HUES48 (cell line): ENCODE results near the gene GALK2.
A peak's percentile ranks its signal among the peaks of the same experiment; 100 is the strongest.

ENCODE experiments used
- H3K27ac ChIP-seq: one replicate; pipeline ENCODE4 v1.7.0; 2013; ENCODE audit warnings: low read depth, low read length, inconsistent platforms
- H3K27me3 ChIP-seq: 2 replicates; pipeline ENCODE4 v1.6.1; 2013; ENCODE audit warnings: mild to moderate bottlenecking, low read length; ENCODE audit not compliant: control insufficient read depth, insufficient read depth
- H3K36me3 ChIP-seq: 2 replicates; pipeline ENCODE4 v1.6.1; 2013; ENCODE audit warnings: low read length; ENCODE audit not compliant: control insufficient read depth, insufficient read depth
- H3K4me1 ChIP-seq: 2 replicates; pipeline ENCODE4 v1.6.1; 2013; ENCODE audit warnings: mild to moderate bottlenecking, low read length; ENCODE audit not compliant: control insufficient read depth, insufficient read depth
- H3K4me3 ChIP-seq: 2 replicates; pipeline ENCODE4 v1.5.1; 2013; ENCODE audit warnings: mild to moderate bottlenecking, low read depth, low read length
- H3K9ac ChIP-seq: 2 replicates; pipeline ENCODE4 v1.6.1; 2013; ENCODE audit warnings: mild to moderate bottlenecking, low read depth, low read length, moderate library complexity
- H3K9me3 ChIP-seq: 2 replicates; pipeline ENCODE4 v1.6.1; 2013; ENCODE audit warnings: low read length; ENCODE audit not compliant: control insufficient read depth, insufficient read depth

Gene GALK2

DNA sequence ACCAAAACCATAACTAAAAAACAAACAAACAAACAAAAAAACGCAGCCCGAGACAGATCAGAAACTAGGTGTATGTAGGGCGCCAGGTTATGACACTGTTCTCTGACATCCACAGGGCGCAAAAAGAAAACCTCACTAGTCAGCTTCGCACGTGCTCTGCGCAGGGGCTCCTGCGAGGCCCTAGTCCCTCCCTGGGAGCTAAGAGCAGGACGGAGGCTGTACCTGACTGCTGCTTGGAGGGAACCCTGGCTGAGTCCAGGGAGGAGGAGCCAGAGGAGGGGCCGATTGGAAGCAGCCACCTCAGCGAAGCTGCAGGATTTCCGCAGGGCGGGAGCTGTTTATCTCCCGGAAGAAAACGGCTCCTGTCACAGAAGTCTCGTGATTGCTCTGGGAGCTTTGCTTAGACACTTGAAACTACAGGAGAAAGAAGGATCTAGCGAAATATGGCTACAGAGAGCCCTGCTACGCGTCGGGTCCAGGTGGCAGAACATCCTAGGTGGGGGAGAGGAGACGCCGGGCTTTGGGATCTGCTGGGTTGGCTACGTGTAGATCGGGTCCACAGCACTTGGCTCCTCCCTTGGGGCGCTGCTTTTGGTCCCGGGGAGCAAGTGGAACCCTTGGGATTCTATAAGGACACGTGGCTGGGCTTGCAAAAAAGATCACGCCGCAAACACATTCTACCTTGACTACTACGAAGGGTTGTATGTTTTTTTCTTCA is at the start of gene GALK2:
Gene GALK2 (plus strand): TSS at position 368 of the 718 bp plus-strand sequence. CDS start 76 bp downstream, at position 444.
- H3K27ac ChIP-seq = no peak within 1 kb of the TSS

DNA sequence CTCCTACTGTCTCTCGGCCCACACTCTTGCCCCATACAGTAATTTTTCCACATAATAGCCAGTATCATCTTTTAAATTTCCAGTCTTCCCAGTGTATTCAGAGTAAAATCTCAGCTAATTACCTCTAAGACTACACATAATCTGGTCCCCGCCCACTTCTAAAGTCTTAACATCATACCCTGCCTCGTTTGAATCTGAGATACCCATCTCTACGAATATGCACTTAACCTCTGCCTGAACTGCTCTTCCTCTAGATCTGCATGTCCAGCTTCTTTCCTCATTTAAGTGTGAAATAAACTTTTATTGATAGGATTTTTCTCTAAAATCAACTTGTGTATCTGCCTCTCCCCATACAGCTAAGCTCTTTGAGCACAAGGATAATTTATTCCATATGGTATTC is 49.2 kb upstream of the GALK2 start:
- H3K27me3 ChIP-seq = no peaks in the 10 kb centered on the region
- no peak overlapping the region for H3K9ac ChIP-seq
- no peak overlapping the region for H3K4me3 ChIP-seq
- no peaks in the 10 kb centered on the region for H3K4me1 ChIP-seq
- H3K9me3 ChIP-seq = no peaks in the 10 kb centered on the region
- peaks cover 12% of the 10 kb centered on the region for H3K36me3 ChIP-seq
- no peak overlapping the region for H3K27ac ChIP-seq

More for the DNA sequence above, at the start of gene GALK2:
- peaks cover 7% of the 10 kb centered on the region; the same call in 1 of the 2 replicates for H3K4me1 ChIP-seq
- peak within 1 kb of the TSS; percentile 80 for H3K4me3 ChIP-seq
- 0 out of 2 replicates have a peak, but pooled peaks cover 3% of the 10 kb centered on the region for H3K9me3 ChIP-seq
- H3K9ac ChIP-seq = peak within 1 kb of the TSS; percentile 75
- peaks cover 7% of the 10 kb centered on the region; the same call in 1 of the 2 replicates for H3K27me3 ChIP-seq
- no peaks in the 10 kb centered on the region for H3K36me3 ChIP-seq

DNA sequence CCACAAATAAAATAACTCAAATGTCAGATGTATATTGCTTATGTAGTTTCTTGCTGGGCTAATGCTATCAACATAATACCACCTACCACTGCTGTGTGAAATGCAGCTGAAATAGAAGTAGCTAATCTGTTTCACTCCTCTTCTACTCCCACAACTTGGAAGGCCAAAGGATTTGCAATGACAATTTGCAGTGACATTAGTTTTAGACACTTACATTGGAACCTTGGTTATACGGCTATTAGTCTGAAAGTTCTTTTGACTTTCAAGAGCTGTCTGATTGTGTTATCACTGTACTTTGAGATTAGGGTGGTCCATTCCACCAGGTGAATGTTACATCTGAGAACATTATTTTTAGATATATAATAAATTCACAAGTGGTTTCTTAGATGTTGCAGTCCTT is 48.1 kb upstream of the GALK2 start:
- H3K27me3 ChIP-seq = no peaks in the 10 kb centered on the region
- no peaks in the 10 kb centered on the region for H3K4me1 ChIP-seq
- H3K27ac ChIP-seq = no peak overlapping the region
- no peak overlapping the region for H3K9ac ChIP-seq
- peaks cover 19% of the 10 kb centered on the region for H3K36me3 ChIP-seq
- no peak overlapping the region for H3K4me3 ChIP-seq
- H3K9me3 ChIP-seq = no peaks in the 10 kb centered on the region

DNA sequence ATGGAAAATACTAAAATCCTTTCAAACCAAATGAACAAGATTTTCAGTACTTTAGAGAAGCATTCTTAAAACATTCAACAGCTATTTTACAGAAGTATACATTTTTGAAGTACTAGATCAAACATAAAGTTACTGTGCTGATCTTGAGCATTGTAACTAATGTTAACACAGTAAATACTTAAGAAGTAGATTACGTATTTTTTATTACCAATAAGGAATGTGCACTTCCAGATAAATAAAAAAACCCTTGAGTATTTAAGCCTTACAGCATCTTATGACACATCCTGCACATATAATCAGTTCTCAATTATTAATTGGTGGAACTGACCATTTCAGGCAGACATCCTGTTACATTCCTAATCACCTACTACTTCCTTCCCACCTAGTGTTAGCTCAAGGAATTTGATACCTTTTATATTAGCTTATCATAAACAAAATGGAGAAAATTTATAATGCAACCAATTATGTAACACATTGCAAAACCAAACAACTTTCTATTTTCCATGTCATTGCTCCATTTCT is 47.4 kb upstream of the GALK2 start:
- Histone ChIP-seq H3K4me3 (no peak overlapping the region), H3K4me1 (no peaks in the 10 kb centered on the region), H3K9ac (no peak overlapping the region), H3K27me3 (no peaks in the 10 kb centered on the region), H3K9me3 (no peaks in the 10 kb centered on the region), H3K27ac (no peak overlapping the region), H3K36me3 (peaks cover 25% of the 10 kb centered on the region)

DNA sequence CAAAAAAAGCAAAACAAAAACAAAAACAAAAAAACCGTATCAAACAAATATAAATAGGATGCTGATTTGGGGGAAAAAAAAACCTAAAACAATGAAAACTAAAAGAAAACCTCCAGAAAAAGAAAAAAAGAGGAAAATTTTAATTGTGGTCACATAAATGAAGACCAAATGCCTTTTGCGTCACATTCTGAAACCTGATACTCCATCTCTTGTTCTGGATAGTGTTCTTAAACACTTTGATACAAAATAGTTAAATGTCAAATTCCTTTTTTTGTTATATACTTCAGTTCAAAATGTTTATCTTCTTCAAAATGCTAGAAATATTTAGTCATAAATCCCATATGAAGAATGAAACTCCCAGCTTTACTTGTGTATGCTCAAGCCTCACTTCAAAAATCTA is 45.7 kb upstream of the GALK2 start:
- Histone ChIP-seq H3K27ac (no peak overlapping the region), H3K9ac (no peak overlapping the region), H3K27me3 (no peaks in the 10 kb centered on the region), H3K36me3 (peaks cover 41% of the 10 kb centered on the region), H3K9me3 (no peaks in the 10 kb centered on the region), H3K4me3 (no peak overlapping the region), H3K4me1 (no peaks in the 10 kb centered on the region)

DNA sequence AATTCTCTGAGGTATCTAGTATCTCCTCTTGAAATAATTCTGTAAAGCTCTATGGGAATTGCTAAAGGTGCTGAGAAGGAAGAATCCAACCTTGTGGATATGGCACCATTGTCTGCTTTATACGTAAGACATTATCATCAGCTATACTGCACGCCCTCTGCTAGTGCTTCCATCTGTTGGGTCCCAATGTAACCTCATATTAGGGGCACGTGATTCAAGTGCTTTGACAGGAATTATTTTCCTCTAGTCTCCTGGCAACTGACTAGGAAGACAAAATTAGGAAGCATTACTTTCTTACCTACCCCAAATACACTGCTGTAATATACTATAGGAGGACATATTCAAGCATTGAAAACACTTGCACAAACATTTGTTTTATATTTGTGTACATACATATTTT is 38.6 kb upstream of the GALK2 start:
- H3K27ac ChIP-seq = no peak overlapping the region
- H3K9me3 ChIP-seq = no peaks in the 10 kb centered on the region
- H3K9ac ChIP-seq = no peak overlapping the region
- H3K4me3 ChIP-seq = no peak overlapping the region
- peaks cover 96% of the 10 kb centered on the region for H3K36me3 ChIP-seq
- no peaks in the 10 kb centered on the region for H3K27me3 ChIP-seq
- no peaks in the 10 kb centered on the region for H3K4me1 ChIP-seq

DNA sequence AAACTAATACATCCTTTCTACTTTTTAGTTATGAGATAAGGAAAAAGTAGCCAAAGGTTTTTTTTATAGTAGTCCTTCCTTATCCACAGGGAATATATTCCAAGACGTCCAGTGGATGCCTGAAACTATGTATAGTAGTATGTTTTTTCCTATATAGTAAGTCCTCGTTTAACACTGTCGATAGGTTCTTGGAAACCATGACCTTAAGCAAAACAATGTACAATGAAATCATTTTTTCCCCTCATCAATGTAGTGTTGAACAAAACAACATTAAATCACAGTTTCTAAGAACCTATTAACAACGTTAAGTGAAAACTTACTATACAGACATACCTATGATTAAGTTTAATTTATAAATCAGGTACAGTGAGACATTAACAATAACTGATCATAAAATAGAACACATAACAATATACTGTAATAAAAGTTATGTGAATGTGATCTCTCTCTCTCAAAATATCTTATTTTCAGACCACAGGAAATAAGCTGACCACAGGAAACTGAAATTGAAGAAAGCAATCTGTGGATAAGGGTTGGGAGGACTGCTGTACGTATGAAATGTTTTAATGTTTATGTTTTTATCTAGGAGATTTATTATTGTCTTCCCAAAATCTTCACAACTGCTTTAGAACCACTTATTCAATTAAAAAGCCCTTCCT is 35.2 kb upstream of the GALK2 start:
- Histone ChIP-seq H3K4me1 (no peaks in the 10 kb centered on the region), H3K27me3 (no peaks in the 10 kb centered on the region), H3K9ac (no peak overlapping the region), H3K27ac (no peak overlapping the region), H3K9me3 (no peaks in the 10 kb centered on the region), H3K36me3 (peaks cover 96% of the 10 kb centered on the region), H3K4me3 (no peak overlapping the region)

DNA sequence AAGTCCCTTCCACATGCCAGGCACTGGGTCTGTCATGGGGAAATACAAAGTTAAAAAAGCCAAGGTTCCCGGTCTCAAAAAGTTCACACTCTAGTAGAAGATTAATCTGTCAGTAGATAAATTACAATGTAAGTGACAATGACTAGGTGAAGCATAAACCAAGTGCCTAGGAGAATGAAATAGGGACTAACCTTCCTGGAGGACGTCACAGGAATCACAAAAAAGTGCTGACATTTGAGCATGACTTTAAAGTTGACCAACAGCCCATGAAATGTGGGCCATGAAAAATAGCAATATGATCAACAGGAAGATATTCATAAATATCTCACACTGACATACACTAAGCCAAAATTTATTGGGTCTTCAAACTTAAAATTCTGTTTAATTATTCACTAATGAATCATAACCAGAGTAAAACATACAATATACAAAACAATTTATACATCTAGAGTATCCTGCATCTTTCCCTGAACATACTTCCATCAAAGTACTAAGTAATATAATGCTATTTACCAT is 34.6 kb upstream of the GALK2 start:
- H3K4me1 ChIP-seq = no peaks in the 10 kb centered on the region
- no peak overlapping the region for H3K27ac ChIP-seq
- peaks cover 94% of the 10 kb centered on the region for H3K36me3 ChIP-seq
- H3K9me3 ChIP-seq = no peaks in the 10 kb centered on the region
- H3K4me3 ChIP-seq = no peak overlapping the region
- H3K9ac ChIP-seq = no peak overlapping the region
- H3K27me3 ChIP-seq = no peaks in the 10 kb centered on the region

DNA sequence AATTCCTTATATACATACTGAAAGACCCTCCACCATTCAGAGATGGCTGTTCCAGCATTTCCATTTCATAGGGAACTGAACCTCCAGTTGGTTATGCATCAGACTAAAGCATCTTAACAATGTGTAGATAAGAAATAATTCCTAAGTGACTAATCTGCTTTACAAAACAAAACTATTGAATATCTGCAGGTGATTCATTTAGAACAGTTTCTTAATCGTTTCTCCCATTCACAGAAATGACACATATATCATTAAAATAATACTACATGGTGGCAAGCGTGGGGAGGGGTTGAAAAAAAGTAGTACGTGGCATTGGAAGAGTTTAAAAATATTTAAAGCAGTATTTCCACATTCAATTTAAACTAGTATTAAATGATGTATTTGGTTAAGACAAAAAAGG is 34.1 kb upstream of the GALK2 start:
- Histone ChIP-seq H3K36me3 (peaks cover 94% of the 10 kb centered on the region), H3K4me3 (no peak overlapping the region), H3K4me1 (no peaks in the 10 kb centered on the region), H3K27ac (no peak overlapping the region), H3K9ac (no peak overlapping the region), H3K9me3 (no peaks in the 10 kb centered on the region), H3K27me3 (no peaks in the 10 kb centered on the region)

DNA sequence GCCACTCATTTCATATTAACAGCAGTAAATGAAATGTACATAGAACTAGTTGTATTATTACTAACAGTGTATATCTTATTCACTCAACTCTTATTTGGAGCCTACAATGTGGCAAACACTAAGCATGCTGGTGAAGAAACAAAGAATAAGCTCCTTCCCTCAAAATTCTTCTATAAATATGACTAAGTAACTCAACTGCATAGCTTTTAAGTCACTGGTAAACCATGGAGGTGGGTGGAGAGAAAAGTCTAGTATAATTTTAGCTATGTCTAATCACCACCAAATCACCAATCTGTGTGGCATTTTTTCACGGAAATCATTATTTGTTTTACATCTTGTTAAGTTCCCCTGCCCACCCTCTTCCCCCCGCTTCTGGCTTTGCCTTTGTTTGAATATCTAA is 32.2 kb upstream of the GALK2 start:
- Histone ChIP-seq H3K27ac (no peak overlapping the region), H3K4me1 (no peaks in the 10 kb centered on the region), H3K27me3 (no peaks in the 10 kb centered on the region), H3K4me3 (no peak overlapping the region), H3K36me3 (peaks cover 96% of the 10 kb centered on the region), H3K9me3 (no peaks in the 10 kb centered on the region), H3K9ac (no peak overlapping the region)
